Erythroblast (primary cell): ENCODE results near the gene OR4D9.

Experiments used
- DNase-seq, 2 experiments: peaks; one replicate each; lab custom pipeline; 2025; lab: John Stamatoyannopoulos, UW
- GATA1 ChIP-seq: IDR thresholded peaks from 2 replicates; pipeline ENCODE4 v1.6.1; 2011; ENCODE audit warnings: low read depth, mild to moderate bottlenecking, control low read depth, low read length, moderate library complexity
- POLR2A ChIP-seq: IDR thresholded peaks from 2 replicates; pipeline ENCODE4 v1.6.1; 2011; ENCODE audit warnings: mild to moderate bottlenecking, low read length

The OR4D9 gene

DNA sequence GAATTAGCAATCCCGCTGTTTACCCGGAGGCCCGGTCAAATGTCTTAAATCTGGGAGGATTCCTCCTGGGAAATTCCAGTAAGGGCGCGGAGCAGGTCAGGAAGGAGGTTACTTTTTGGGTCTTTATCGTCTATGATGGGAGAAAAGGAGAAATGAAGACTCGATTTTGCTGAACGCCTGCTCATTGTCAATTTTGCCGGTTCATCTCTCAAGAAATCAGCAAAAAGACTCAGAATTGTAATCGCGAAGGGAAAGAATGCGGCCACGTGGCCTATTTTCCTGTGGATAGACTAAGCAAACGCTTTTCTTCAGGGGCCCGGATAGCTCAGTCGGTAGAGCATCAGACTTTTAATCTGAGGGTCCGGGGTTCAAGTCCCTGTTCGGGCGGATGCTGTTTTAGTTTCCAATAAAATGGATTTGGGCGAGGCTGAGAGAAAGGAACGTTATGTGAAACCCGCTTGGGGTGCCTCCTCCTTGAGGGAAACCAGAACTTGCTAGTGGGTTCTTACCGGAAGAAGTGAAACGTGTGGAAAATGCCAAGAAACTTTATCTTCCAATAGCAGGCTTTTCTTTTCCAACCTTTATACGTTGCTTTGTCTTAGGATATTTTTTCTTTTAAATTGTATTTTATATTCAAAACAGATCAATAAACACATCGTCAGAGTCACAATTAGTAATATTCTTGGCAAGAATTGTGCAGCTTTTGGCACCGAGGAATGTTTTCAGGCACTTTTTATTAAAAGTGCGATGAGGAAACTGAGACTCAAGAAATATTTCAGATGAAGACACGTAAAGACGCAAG is 45.0 kb downstream of the OR4D9 start:
- TF ChIP-seq POLR2A = no peak
- no peak for TF ChIP-seq GATA1
- DNase-seq = peak; percentile 82 to 83

DNA sequence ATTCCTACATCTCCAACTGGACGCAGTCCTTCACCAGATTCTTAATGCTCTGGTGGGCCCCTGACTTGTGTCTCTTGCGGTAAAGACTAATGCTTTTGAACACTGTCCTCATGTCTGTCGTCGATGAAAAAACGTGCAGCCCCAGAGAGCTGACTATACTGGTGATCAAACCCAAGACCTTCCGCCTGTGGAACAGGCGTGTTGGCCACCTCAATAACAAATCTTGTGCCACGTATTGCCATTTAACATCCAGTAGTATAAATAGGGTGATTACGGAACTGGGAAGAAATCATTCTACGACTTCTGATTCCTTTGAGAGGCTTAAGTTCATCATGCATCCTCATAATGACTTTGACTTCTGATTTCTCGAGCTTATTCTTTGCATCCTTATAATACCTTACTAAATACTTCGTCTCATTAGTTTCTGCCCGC is 45.6 kb downstream of the OR4D9 start:
- TF ChIP-seq GATA1 = no peak
- DNase-seq = peak; percentile 67 to 70

DNA sequence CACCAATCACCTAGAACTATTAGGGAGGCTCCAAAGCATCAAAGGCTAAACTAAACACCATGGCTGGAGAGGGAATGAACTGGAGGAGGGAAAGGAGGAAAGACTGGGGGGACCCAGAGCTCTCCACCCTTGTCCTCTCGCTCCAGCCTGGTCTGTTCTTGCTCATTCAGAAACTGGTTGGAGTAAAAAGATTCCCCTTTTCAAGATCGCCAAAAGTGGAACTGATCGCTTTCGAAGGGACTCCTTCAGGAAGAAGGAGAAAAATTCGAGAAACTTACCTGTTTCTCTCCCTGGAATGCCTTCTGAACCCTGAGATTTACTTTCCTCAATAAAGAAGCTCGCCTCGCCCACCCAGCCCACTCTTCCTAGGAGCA is 46.9 kb downstream of the OR4D9 start:
- DNase-seq = peak; percentile 28 to 37
- TF ChIP-seq GATA1 (no peak), POLR2A (no peak)

DNA sequence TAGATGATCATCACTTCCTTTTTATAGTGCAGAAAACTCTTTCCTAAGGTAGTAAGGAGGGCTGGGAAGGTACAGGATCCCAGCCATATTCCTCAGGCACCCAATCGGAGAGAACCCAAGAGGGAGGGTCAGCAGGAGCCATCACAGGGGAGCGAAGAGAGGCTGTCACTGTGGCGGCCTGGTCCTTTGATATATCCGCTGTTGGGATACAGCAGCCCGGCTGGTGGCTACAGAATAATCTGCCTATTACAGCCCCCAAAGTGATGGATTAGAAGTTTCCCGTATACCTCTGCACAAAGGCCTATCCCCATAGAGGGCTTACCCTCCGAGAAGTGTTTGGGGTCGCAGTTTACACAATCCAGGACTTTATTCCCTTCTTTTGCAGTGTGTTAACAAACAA is 48.5 kb downstream of the OR4D9 start:
- no peak for TF ChIP-seq POLR2A
- no peak for TF ChIP-seq GATA1
- DNase-seq = no peak

DNA sequence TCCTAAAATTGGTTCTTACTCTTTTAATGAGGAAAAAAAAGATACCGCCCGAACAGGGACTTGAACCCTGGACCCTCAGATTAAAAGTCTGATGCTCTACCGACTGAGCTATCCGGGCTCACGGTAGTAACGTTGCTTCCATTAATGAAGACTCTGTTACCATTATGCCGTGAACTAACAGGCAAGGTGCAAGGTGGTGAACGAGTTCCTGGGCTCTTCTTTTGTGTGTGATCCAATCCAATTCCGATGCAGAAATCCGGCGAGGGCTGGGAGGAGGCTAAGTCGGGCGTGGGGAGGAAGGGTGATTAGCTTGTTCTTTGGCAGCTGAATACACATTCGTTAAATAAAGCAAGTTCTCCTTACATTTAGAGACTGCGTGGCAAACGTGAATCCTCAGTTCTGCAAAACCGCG is 49.0 kb downstream of the OR4D9 start:
- peak; percentile 86 to 92 for DNase-seq
- no peak for TF ChIP-seq GATA1
- TF ChIP-seq POLR2A = peak; percentile 32

DNA sequence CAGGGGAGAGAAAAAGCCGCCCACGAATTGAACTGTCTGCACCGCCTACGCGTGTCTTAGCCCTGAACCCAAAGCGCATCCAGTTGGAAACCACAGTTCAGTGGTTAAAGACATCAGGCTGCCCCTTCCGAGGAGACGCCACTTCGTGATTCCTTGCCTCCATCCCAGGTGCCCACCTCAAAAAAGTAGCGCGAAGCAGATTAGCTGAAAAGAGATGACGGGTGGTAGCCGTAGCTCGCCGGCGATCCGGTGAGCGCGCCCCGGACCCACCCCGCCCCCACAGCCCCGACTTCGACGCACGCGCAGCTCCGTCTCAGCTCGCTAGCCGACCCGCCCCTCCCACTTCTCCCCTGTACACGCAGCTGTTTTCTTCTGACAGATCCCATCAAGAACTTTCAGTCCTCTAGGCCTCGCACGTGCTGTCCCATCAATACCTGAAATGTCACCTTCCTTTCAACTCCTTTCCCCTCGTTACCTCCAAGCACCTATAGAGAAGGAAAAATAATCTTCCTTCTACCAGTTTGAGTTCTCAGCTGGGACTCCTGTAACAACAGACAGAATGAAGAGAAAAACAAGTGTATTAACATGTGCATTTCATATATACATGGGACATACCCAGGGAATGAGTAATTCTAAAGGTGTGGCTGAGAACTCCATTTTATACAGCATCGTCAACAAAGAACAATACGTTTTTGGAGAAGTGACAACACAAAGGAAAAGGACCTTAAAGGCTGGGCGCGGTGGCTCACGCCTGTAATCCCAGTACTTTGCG is 49.5 kb downstream of the OR4D9 start:
- no peak for TF ChIP-seq GATA1
- TF ChIP-seq POLR2A = peak; percentile 13
- DNase-seq = peak; percentile 91 to 92

DNA sequence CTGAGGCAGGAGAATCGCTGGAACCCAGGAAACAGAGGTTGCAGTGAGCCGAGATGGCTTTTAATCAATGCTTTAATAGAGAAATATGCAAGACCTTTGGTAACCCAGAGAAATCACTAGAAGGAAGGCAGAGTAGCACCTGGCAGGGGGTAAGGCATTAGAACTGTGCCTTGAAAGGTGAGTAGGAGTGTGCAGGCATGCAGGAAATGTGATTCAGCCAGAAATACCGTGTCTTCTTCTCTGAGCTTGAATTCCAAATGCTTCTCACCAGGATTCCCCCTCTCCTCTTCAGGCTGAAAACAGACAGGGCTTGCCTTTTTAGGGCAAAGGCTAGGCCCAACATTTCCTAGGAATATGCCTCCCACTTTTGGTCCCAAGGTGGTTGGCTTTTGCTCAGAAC is 51.0 kb downstream of the OR4D9 start:
- no peak for TF ChIP-seq GATA1
- TF ChIP-seq POLR2A = no peak
- DNase-seq = no peak
